Activated CD8-positive, alpha-beta T cell treated with anti-CD3 and anti-CD28 coated beads for 36 hours (primary cell): Measurements from ENCODE around the gene PDIA5. TPM values are rescaled to one million over a fixed set of nuclear protein-coding genes. Genes with fewer than 3 reads are reported as not detected.

Experiments used
- ATAC-seq: fragments of 200-7000 bp; cut with Tn5 transposase; one replicate; pipeline ENCODE4 v1.10.0; 2021; ENCODE audit warnings: mild to moderate bottlenecking, moderate library complexity
- CTCF ChIA-PET: fragments of 350-600 bp; sonication (Branson Sonifier 250); formaldehyde crosslinking; loops from one replicate; lab custom pipeline; 2021; ENCODE audit warnings: antibody characterized with exemption; lab: Charles Lee
- POLR2A ChIA-PET: fragments of 350-600 bp; sonication (Branson Sonifier 250); formaldehyde crosslinking; loops from one replicate; lab custom pipeline; 2021; ENCODE audit warnings: antibody characterized with exemption; lab: Charles Lee
- DNase-seq: peaks from one replicate; pipeline ENCODE4 v3.0.0-alpha.2; 2020
- H3K27ac Mint-ChIP-seq: one replicate; pipeline ENCODE4 v1.8.0; 2021; ENCODE audit warnings: mild to moderate bottlenecking, mixed read lengths
- H3K27me3 Mint-ChIP-seq: one replicate; pipeline ENCODE4 v1.8.0; 2021; ENCODE audit warnings: mixed read lengths
- H3K36me3 Mint-ChIP-seq: one replicate; pipeline ENCODE4 v1.8.0; 2021; ENCODE audit warnings: low read depth, mixed read lengths
- H3K4me1 Mint-ChIP-seq: one replicate; pipeline ENCODE4 v1.8.0; 2021; ENCODE audit warnings: low read depth, mixed read lengths
- H3K4me3 Mint-ChIP-seq: one replicate; pipeline ENCODE4 v1.8.0; 2021; ENCODE audit warnings: mild to moderate bottlenecking, moderate library complexity, mixed read lengths
- H3K9me3 Mint-ChIP-seq: one replicate; pipeline ENCODE4 v1.8.0; 2021; ENCODE audit warnings: mixed read lengths
- CTCF ChIP-seq: fragments of 200-600 bp; IDR thresholded peaks from one replicate; pipeline ENCODE4 v1.8.0; 2022; ENCODE audit warnings: antibody characterized with exemption, mild to moderate bottlenecking
- intact Hi-C: fragments of 100-400 bp; cut with micrococcal nuclease; formaldehyde crosslinking; loops from one replicate; pipeline ENCODE4 v1.10.0; 2022
- total RNA-seq, 2 experiments: library from RNA; stranded (reverse); gene quantifications; one replicate each; pipeline ENCODE4 v1.2.3, GENCODE V29; 2021

Gene PDIA5
- total RNA-seq, 2 experiments from 2014 or later = 17.9 to 19.0 TPM

GRCh38 chr3:123021388-123021787 lies 45.4 kb upstream of the PDIA5 start:
- Mint-ChIP-seq H3K4me3 (no peak overlapping the region), H3K9me3 (no peaks in the 10 kb centered on the region), H3K27ac (no peak overlapping the region), H3K36me3 (no peaks in the 10 kb centered on the region), H3K27me3 (peaks cover 55% of the 10 kb centered on the region), H3K4me1 (peaks cover 3% of the 10 kb centered on the region)
- ChIA-PET CTCF (no interaction called here), POLR2A (no interaction called here)
- TF ChIP-seq CTCF = no peak
- intact Hi-C loops = loop anchor here (10.0 kb wide), 2 partner anchors 77 to 267 kb away; no protein-coding TSS in a partner anchor
- DNase-seq (no peak), ATAC-seq (no peak)

- POLR2A ChIA-PET = interaction anchor here (0.7 kb wide), 1 partner anchor 45 kb away, joined by 3 read pairs; no protein-coding TSS in a partner anchor
These were observed 44.8 kb upstream of the PDIA5 start for GRCh38 chr3:123021996-123022510.

GRCh38 chr3:123024056-123024455 lies 42.8 kb upstream of the PDIA5 start:
- intact Hi-C loops = loop anchor here (10.0 kb wide), 2 partner anchors 79 to 269 kb away; no protein-coding TSS in a partner anchor
- ChIA-PET CTCF (interaction anchor here (1.5 kb wide), 1 partner anchor 81 kb away, joined by 3 read pairs; no protein-coding TSS in a partner anchor), POLR2A (no interaction called here)

More at GRCh38 chr3:123021996-123022510, 44.8 kb upstream of the PDIA5 start:
- intact Hi-C loops = loop anchor here (10.0 kb wide), 2 partner anchors 77 to 267 kb away; no protein-coding TSS in a partner anchor
- no peaks in the 10 kb centered on the region for H3K9me3 Mint-ChIP-seq
- H3K36me3 Mint-ChIP-seq = no peaks in the 10 kb centered on the region
- H3K27ac Mint-ChIP-seq = no peak overlapping the region
- ATAC-seq (no peak), DNase-seq (no peak)
- CTCF ChIA-PET = interaction anchor here (1.0 kb wide), 1 partner anchor 13 kb away, joined by 3 read pairs; no protein-coding TSS in a partner anchor
- H3K4me3 Mint-ChIP-seq = no peak overlapping the region
- TF ChIP-seq CTCF = no peak
- peaks cover 60% of the 10 kb centered on the region for H3K27me3 Mint-ChIP-seq
- peaks cover 7% of the 10 kb centered on the region for H3K4me1 Mint-ChIP-seq

GRCh38 chr3:123025642-123026521 lies 40.9 kb upstream of the PDIA5 start:
- peaks cover 67% of the 10 kb centered on the region for H3K27me3 Mint-ChIP-seq
- no peak for DNase-seq
- H3K4me1 Mint-ChIP-seq = peaks cover 13% of the 10 kb centered on the region
- ChIA-PET POLR2A (no interaction called here), CTCF (interaction anchor here (1.6 kb wide), 1 partner anchor 12 kb away, joined by 3 read pairs; no protein-coding TSS in a partner anchor)
- H3K9me3 Mint-ChIP-seq = no peaks in the 10 kb centered on the region
- intact Hi-C loops = loop anchor here (10.0 kb wide), 2 partner anchors 81 to 271 kb away; no protein-coding TSS in a partner anchor
- H3K36me3 Mint-ChIP-seq = no peaks in the 10 kb centered on the region
- no peak for TF ChIP-seq CTCF
- H3K4me3 Mint-ChIP-seq = no peak overlapping the region
- H3K27ac Mint-ChIP-seq = no peak overlapping the region
- no peak for ATAC-seq

More at GRCh38 chr3:123024056-123024455, 42.8 kb upstream of the PDIA5 start:
- ATAC-seq (no peak), DNase-seq (no peak)
- H3K4me3 Mint-ChIP-seq = no peak overlapping the region
- H3K27me3 Mint-ChIP-seq = peaks cover 64% of the 10 kb centered on the region
- no peak for TF ChIP-seq CTCF
- H3K27ac Mint-ChIP-seq = no peak overlapping the region
- no peaks in the 10 kb centered on the region for H3K36me3 Mint-ChIP-seq
- H3K9me3 Mint-ChIP-seq = no peaks in the 10 kb centered on the region
- peaks cover 13% of the 10 kb centered on the region for H3K4me1 Mint-ChIP-seq
